ENCODE results near the gene TMEM132C. TPM values are rescaled to one million over a fixed set of nuclear protein-coding genes. Genes with fewer than 3 reads are reported as not detected.
"Not testable (repeated sequence)": the region's sequence is repeated elsewhere in the genome, so short reads cannot be mapped to it uniquely, and the experiment has no call there.

TMEM132C gene
- total RNA-seq, 1 donor from 2014 or later: not detected

- Mint-ChIP-seq H3K4me3 (no peak overlapping the region), H3K9me3 (no peaks in the 10 kb centered on the region), H3K27ac (no peak overlapping the region), H3K36me3 (ENCODE audit: low read depth) (no peaks in the 10 kb centered on the region), H3K27me3 (no peaks in the 10 kb centered on the region), H3K4me1 (no peaks in the 10 kb centered on the region)
- ChIA-PET POLR2A (no interaction called here), CTCF (no interaction called here)
- TF ChIP-seq, protein P1, sequence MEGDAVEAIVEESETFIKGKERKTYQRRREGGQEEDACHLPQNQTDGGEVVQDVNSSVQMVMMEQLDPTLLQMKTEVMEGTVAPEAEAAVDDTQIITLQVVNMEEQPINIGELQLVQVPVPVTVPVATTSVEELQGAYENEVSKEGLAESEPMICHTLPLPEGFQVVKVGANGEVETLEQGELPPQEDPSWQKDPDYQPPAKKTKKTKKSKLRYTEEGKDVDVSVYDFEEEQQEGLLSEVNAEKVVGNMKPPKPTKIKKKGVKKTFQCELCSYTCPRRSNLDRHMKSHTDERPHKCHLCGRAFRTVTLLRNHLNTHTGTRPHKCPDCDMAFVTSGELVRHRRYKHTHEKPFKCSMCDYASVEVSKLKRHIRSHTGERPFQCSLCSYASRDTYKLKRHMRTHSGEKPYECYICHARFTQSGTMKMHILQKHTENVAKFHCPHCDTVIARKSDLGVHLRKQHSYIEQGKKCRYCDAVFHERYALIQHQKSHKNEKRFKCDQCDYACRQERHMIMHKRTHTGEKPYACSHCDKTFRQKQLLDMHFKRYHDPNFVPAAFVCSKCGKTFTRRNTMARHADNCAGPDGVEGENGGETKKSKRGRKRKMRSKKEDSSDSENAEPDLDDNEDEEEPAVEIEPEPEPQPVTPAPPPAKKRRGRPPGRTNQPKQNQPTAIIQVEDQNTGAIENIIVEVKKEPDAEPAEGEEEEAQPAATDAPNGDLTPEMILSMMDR (IDR thresholded peaks at IDR 0.05): no peak
- ATAC-seq (ENCODE audit: low read depth) (no peak), DNase-seq (no peak)
- intact Hi-C loops (cut with micrococcal nuclease): no loop called here
These were observed 327.6 kb downstream of the TMEM132C start for GRCh38 chr12:128594521-128594920.

DNA sequence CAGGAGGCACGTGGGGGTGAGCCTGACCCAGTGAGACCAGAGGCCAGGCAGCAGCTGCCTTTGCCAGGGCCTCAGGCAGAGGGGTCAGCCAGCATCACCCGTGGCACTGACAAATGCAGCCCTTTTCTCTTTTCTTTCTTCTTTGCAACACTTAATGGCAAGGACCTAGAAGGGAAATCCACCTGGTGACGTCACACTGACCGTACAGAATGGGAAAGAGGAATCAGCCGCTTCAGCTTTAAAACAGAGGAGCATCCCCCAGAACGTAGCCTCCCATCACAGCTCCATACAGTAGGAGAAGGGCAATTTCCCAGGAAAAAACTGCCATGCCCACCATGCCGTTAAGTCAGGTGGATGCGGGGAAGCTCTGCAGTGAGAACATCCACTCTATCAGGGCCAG lies 328.6 kb downstream of the TMEM132C start:
- intact Hi-C loops (cut with micrococcal nuclease): no loop called here
- ChIA-PET CTCF (no interaction called here), POLR2A (no interaction called here)
- Mint-ChIP-seq H3K27me3 (no peaks in the 10 kb centered on the region), H3K9me3 (no peaks in the 10 kb centered on the region), H3K36me3 (ENCODE audit: low read depth) (no peaks in the 10 kb centered on the region), H3K4me1 (no peaks in the 10 kb centered on the region), H3K27ac (no peak overlapping the region), H3K4me3 (no peak overlapping the region)
- ATAC-seq (ENCODE audit: low read depth) (no peak), DNase-seq (no peak)
- TF ChIP-seq, protein P1 (IDR thresholded peaks at IDR 0.05): no peak

GRCh38 chr12:128600886-128601285 lies 333.9 kb downstream of the TMEM132C start:
- DNase-seq: no peak
- H3K36me3 Mint-ChIP-seq (ENCODE audit: low read depth): no peaks in the 10 kb centered on the region
- no peak for ATAC-seq (ENCODE audit: low read depth)
- no peaks in the 10 kb centered on the region for H3K9me3 Mint-ChIP-seq
- H3K27me3 Mint-ChIP-seq: no peaks in the 10 kb centered on the region
- no peak overlapping the region for H3K27ac Mint-ChIP-seq
- POLR2A ChIA-PET: no interaction called here
- no peak overlapping the region for H3K4me3 Mint-ChIP-seq
- intact Hi-C loops (cut with micrococcal nuclease): no loop called here
- TF ChIP-seq, protein P1 (IDR thresholded peaks at IDR 0.05): no peak
- CTCF ChIA-PET: no interaction called here
- H3K4me1 Mint-ChIP-seq: no peaks in the 10 kb centered on the region

- Mint-ChIP-seq H3K27ac (no peak overlapping the region), H3K9me3 (no peaks in the 10 kb centered on the region), H3K4me3 (no peak overlapping the region), H3K36me3 (ENCODE audit: low read depth) (no peaks in the 10 kb centered on the region), H3K27me3 (no peaks in the 10 kb centered on the region), H3K4me1 (no peaks in the 10 kb centered on the region)
- DNase-seq (no peak), ATAC-seq (ENCODE audit: low read depth) (no peak)
- TF ChIP-seq, protein P1 (IDR thresholded peaks at IDR 0.05): no peak
- ChIA-PET POLR2A (no interaction called here), CTCF (no interaction called here)
- intact Hi-C loops (cut with micrococcal nuclease): no loop called here
These were observed 336.7 kb downstream of the TMEM132C start for GRCh38 chr12:128603573-128604115.

- intact Hi-C loops (cut with micrococcal nuclease); CTCF ChIA-PET; POLR2A ChIA-PET; H3K27ac Mint-ChIP-seq; H3K4me1 Mint-ChIP-seq; ATAC-seq (ENCODE audit: low read depth); DNase-seq; H3K36me3 Mint-ChIP-seq (ENCODE audit: low read depth); H3K27me3 Mint-ChIP-seq; H3K4me3 Mint-ChIP-seq; H3K9me3 Mint-ChIP-seq: not testable (repeated sequence)
These were observed 337.2 kb downstream of the TMEM132C start for GRCh38 chr12:128604219-128604618.

GRCh38 chr12:128606051-128606450 lies 339.1 kb downstream of the TMEM132C start:
- no peak overlapping the region for H3K27ac Mint-ChIP-seq
- no peak for ATAC-seq (ENCODE audit: low read depth)
- TF ChIP-seq, protein P1 (IDR thresholded peaks at IDR 0.05): no peak
- ChIA-PET POLR2A (no interaction called here), CTCF (no interaction called here)
- H3K9me3 Mint-ChIP-seq: no peaks in the 10 kb centered on the region
- no peak for DNase-seq
- intact Hi-C loops (cut with micrococcal nuclease): no loop called here
- H3K36me3 Mint-ChIP-seq (ENCODE audit: low read depth): no peaks in the 10 kb centered on the region
- H3K27me3 Mint-ChIP-seq: no peaks in the 10 kb centered on the region
- no peaks in the 10 kb centered on the region for H3K4me1 Mint-ChIP-seq
- no peak overlapping the region for H3K4me3 Mint-ChIP-seq

Data from activated B cell treated with CpG ODN at 0.5 μM for 24 hours (primary cell).